Left cardiac atrium (tissue), 4 donors: ENCODE data around the gene TBCD. TPM values are rescaled to one million over a fixed set of nuclear protein-coding genes. Genes with fewer than 3 reads are reported as not detected.

Source experiments
- ATAC-seq, 2 donors: fragments of 200-7000 bp; cut with Tn5 transposase; one replicate each; pipeline ENCODE4 v1.9.1; 2020; ENCODE audit warnings: mild to moderate bottlenecking in 2 of 2, moderate library complexity in 2 of 2
- DNase-seq: peaks from one replicate; pipeline ENCODE4 v3.0.0-alpha.2; 2020
- intact Hi-C, 2 donors: fragments of 100-400 bp; cut with DNase I; formaldehyde crosslinking; loops; one replicate each; pipeline versions ENCODE4 v1.14.1 to v1.15.1; 2022 to 2023
- total RNA-seq, 2 donors: library from RNA; stranded (reverse); fragmentation: NEBNext Ultra II Directional; extraction: Animal tissue kit (Norgen Biotek cat#: 25700); gene quantifications; one replicate each; pipeline ENCODE4 v1.2.1, GENCODE V29; 2021
- donor health status: DM: no; HTN: yes; CAD: no.
- donor health status: DM: no; HTN: yes; CAD: no; lungs with severe emphysema.
- donor health status: DM: yes; HTN: yes; CAD: no.
- donor health status: Dilated cardiomyopathy.

TBCD gene
- total RNA-seq, 2 donors from 2014 or later, result 37.0 to 59.8 TPM

- peak in 1 of 2 donors; percentile 31 for ATAC-seq
- no peak for DNase-seq
- intact Hi-C loops, result loop anchor here in 1 of 2 donors (10.0 kb wide), 1 partner anchor 86 kb away; no protein-coding TSS in a partner anchor
Observed at GRCh38 chr17:82871056-82871775, 119.4 kb downstream of the TBCD start.

- ATAC-seq (no peak), DNase-seq (no peak)
- intact Hi-C loops, result loop anchor here in 1 of 2 donors (10.0 kb wide), 1 partner anchor 87 kb away; no protein-coding TSS in a partner anchor
Observed at GRCh38 chr17:82871776-82872561, 120.1 kb downstream of the TBCD start.

DNA sequence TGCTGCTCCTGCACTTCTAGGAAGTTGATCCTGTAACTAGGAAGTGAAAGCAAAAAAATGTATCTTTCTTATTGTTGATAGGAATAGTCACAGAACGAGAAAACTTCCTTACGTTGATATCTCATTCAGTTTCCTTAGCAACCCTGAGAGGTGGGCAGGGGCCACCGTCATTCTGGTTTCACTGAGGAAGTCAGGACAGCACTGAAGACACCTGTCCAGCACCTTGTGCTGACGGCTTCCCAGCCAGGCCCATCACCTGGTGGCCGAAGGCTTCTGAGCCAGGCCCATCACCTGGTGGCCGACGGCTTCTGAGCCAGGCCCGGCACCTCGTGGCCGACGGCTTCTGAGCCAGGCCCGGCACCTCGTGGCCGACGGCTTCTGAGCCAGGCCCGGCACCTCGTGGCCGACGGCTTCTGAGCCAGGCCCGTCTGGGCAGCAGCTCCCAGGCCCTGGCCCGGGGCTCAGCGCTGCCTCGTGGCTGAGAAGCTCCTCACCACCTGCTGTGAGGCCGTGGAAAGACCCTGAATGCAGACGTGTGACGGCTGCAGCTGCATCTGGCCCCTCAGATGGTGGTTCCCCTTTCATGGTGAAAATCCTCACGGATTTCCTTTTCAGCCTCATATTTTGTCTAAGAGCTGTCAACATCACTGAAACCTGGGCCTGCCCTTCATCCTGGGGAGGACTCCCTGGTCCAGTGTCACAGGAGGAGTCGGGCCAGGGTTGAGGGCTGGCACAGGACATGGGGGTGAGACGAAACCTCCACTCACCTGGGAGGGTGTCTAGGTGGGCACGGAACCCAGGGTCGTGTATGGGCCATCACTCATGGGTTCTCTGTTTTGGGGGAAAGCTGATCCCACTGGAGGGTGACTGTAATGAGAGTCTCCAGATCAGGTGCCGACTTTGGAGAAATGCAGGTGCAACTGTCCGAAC, 121.0 kb downstream of the TBCD start:
- intact Hi-C loops, result loop anchor here in 1 of 2 donors (10.0 kb wide), 1 partner anchor 88 kb away; no protein-coding TSS in a partner anchor
- DNase-seq (no peak), ATAC-seq (no peak)

DNA sequence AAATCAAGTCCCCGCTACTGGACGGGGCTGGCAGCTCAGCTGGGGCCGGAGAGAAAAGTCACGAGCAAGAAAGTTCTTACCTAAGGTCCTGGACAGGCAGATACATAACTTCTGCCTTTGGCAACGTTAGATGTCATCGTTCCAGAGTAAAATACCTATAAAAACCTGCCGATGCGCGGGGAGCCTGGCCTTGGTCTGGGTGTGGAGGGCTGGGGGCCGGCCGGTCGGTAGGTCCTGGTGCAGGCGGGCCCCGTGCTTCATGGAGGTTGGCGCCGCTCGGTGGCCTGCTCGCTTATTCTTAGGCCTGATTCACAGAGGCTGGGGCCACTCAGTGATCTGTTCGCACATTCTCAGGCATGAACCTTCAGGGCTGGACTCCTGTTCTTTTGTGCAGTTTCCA, 121.7 kb downstream of the TBCD start:
- ATAC-seq, result no peak
- DNase-seq, result no peak
- intact Hi-C loops, result loop anchor here in 1 of 2 donors (10.0 kb wide), 1 partner anchor 89 kb away; no protein-coding TSS in a partner anchor

GRCh38 chr17:82874011-82874835, 122.4 kb downstream of the TBCD start:
- no peak for DNase-seq
- intact Hi-C loops, result loop anchor here in 1 of 2 donors (10.0 kb wide), 1 partner anchor 89 kb away; no protein-coding TSS in a partner anchor
- ATAC-seq, result no peak

- no peak for DNase-seq
- ATAC-seq, result no peak
- intact Hi-C loops, result loop anchor here in 1 of 2 donors (10.0 kb wide), 1 partner anchor 91 kb away; no protein-coding TSS in a partner anchor
Observed at GRCh38 chr17:82875407-82875856, 123.6 kb downstream of the TBCD start.

DNA sequence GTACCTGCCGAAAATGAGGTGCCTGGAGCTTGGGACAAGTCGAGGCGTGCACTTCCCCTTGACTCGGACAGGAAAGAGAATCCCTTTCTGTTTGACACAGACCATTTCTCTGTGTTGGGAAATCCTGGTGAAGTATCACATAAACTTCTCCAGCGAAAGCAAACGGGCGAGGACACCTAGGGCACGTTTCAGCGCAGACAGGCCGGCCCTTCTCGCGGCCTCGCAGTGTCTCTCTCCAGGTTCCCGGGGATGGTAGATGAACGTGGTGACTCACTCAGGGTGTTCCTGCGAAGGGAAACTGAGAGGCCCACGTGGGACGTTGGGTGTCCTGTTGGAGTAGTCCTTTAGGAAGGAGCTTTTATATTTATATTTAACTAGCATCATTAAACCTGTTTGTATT, 124.3 kb downstream of the TBCD start:
- peak in 1 of 2 donors; percentile 10 for ATAC-seq
- intact Hi-C loops, result loop anchor here in 1 of 2 donors (10.0 kb wide), 1 partner anchor 91 kb away; no protein-coding TSS in a partner anchor

GRCh38 chr17:82876602-82877379, 124.9 kb downstream of the TBCD start:
- peak; percentile 93 to 97 for ATAC-seq
- intact Hi-C loops, result loop anchor here in 1 of 2 donors (10.0 kb wide), 1 partner anchor 92 kb away; no protein-coding TSS in a partner anchor
- DNase-seq, result peak; percentile 81

More for the DNA sequence above, 124.3 kb downstream of the TBCD start:
- no peak for DNase-seq

- DNase-seq (no peak), ATAC-seq (no peak)
- intact Hi-C loops, result loop anchor here in 1 of 2 donors (10.0 kb wide), 1 partner anchor 94 kb away; no protein-coding TSS in a partner anchor
Observed at GRCh38 chr17:82878527-82878926, 126.7 kb downstream of the TBCD start.

DNA sequence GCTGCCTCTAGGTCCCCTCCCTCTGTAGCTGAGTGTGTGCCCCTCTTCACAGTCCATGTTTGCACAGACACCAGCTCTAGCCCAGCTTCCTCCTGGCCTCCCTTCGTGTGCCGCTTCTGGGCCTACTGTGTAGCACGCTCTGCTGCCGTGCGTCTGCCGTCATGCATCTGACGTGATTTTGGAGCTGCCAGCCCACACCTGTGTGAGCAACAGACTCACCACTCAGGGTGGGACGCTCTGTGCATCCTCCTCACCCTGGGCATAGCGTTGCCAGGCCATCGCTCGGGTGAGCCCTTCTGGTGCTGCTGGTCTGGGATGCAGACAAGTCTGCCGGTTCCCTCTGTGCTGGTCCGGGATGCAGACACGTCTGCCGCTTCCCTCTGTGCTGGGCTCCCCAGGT, 127.4 kb downstream of the TBCD start:
- no peak for ATAC-seq
- intact Hi-C loops, result loop anchor here in 1 of 2 donors (10.0 kb wide), 1 partner anchor 94 kb away; no protein-coding TSS in a partner anchor
- DNase-seq, result no peak

DNA sequence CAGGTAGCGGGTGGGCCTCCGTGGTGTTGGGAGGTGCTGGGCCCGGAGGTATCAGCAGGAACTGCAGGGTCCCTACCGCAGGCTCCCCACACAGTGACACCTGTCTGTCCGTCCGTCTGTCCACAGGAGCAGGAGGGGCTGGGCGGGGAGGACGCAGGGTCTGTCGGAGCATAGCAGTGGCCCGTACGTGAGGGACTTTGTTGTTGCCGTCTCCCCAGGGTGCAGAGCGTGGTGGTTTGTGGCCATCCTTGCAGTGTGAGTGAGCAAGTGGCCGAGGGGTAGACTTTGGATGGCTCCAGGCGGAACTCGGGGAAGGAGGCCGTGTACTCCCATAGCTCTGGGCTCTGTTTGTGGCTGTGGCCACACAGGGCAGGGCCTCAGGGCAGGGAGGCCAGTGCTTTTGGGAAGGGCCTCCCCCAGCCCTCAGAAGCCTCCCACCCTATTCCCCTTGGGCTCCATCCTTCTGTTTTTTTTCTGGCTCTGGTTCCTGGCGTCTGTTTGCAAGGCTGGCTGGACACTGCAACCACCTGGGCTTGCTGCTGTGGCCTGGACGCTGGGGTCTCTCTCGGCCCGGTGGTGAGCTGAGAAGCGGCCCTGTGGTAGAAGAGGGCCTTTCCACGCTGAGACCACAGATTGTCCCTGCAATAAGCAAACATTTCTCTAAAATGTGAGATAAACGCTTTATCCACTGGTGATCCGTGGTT, 128.9 kb downstream of the TBCD start:
- intact Hi-C loops, result no loop called here
- ATAC-seq, result no peak
- DNase-seq, result no peak

GRCh38 chr17:82881324-82881823, 129.5 kb downstream of the TBCD start:
- intact Hi-C loops, result no loop called here
- ATAC-seq (no peak), DNase-seq (peak; percentile 21)

GRCh38 chr17:82881900-82882714, 130.2 kb downstream of the TBCD start:
- intact Hi-C loops, result no loop called here
- DNase-seq, result peak; percentile 65
- peak; percentile 45 to 72 for ATAC-seq

DNA sequence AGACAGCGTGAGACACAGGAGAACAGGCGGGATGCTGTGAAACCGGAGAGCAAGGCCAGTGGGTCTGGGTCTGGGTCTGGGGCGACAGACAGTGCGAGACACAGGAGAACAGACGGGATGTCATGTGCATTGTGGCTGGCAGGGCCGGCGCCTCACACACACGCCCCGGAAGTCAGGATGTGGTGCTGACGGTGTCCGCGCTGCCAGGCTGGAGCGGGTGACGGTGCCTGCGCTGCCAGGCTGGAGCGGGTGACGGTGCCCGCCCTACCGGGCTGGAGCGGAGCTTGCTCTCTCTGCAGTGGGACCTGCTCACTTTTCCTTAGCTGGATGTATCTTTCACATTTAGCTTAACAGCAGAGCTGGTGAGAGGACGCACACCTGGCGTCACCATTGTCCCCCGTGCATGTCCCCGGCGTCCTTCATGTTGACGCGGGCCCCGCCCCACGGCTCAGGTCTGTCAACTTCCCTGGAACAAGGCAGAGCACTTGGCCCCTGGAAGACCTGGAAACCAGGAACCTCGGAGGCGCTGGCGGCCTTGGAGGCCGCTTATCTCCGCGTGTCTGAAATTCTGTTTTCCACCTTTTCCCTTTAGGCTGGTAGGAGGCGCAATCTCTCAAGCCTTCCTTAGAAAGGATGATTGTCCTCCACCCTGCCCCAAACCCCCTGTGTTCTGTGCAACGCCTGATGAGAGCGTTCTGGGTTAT, 131.0 kb downstream of the TBCD start:
- DNase-seq, result no peak
- intact Hi-C loops, result no loop called here
- ATAC-seq, result peak; percentile 10 to 35
